IMR-90 (cell line): ENCODE measurements around the gene EBF3. TPM values are rescaled to one million over a fixed set of nuclear protein-coding genes. Genes with fewer than 3 reads are reported as not detected.

Source experiments
- ATAC-seq: fragments of 200-7000 bp; cut with Tn5 transposase; 2 replicates; pipeline ENCODE4 v1.9.1; 2020; ENCODE audit warnings: low read depth, mild to moderate bottlenecking, moderate library complexity
- BruUV-seq: library from RNA; stranded (reverse); fragments of 400-500 nt; replicated peaks from 2 replicates; lab custom pipeline; 2021; lab: Mats Ljungman, UMichigan
- CTCF ChIA-PET: fragments of 300-600 bp; formaldehyde crosslinking; extraction: SDS; loops from one replicate; lab custom pipeline; 2021; ENCODE audit warnings: antibody characterized with exemption; lab: Yijun Ruan, JAX
- POLR2A ChIA-PET: fragments of 300-600 bp; sonication (Branson Sonifier 250); formaldehyde crosslinking; loops from one replicate; lab custom pipeline; 2022; ENCODE audit warnings: antibody characterized with exemption; ENCODE audit not compliant: unreplicated experiment; lab: Charles Lee
- DNase-seq: peaks from one replicate; pipeline ENCODE4 v3.0.0; 2013
- H2AFZ ChIP-seq: replicated peaks from 2 replicates; pipeline ENCODE3; 2013; ENCODE audit warnings: low read length, mild to moderate bottlenecking; ENCODE audit not compliant: poor library complexity
- H2AK5ac ChIP-seq: 2 replicates; pipeline ENCODE4 v1.6.1; 2013; ENCODE audit warnings: low read depth, low read length, inconsistent platforms
- H2AK9ac ChIP-seq: replicated peaks from 2 replicates; pipeline ENCODE3; 2013; ENCODE audit warnings: mild to moderate bottlenecking, low read depth, low read length, moderate library complexity; ENCODE audit not compliant: poor library complexity
- H2BK120ac ChIP-seq: 2 replicates; pipeline ENCODE4 v1.6.1; 2013; ENCODE audit warnings: low read depth, low read length, inconsistent platforms
- H2BK15ac ChIP-seq: 3 replicates; pipeline ENCODE4 v1.6.1; 2013; ENCODE audit warnings: low read depth, low read length, inconsistent platforms
- H2BK20ac ChIP-seq: 2 replicates; pipeline ENCODE4 v1.6.1; 2013; ENCODE audit warnings: low read depth, mild to moderate bottlenecking, inconsistent platforms, low read length, moderate library complexity
- H2BK5ac ChIP-seq: 2 replicates; pipeline ENCODE4 v1.6.1; 2013; ENCODE audit warnings: mild to moderate bottlenecking, low read depth, low read length, inconsistent platforms; ENCODE audit not compliant: poor library complexity, severe bottlenecking
- H3K14ac ChIP-seq: replicated peaks from 2 replicates; pipeline ENCODE4 v1.6.1; 2013; ENCODE audit warnings: low read depth, low read length, inconsistent platforms
- H3K18ac ChIP-seq: 2 replicates; pipeline ENCODE4 v1.6.1; 2013; ENCODE audit warnings: low read depth, low read length, control low read depth
- H3K23ac ChIP-seq: 2 replicates; pipeline ENCODE4 v1.6.1; 2013; ENCODE audit warnings: low read depth, low read length, inconsistent platforms
- H3K27ac ChIP-seq: 2 replicates; pipeline ENCODE4 v1.5.1; 2013; ENCODE audit warnings: mild to moderate bottlenecking, control low read depth, low read length; ENCODE audit not compliant: insufficient read depth
- H3K27me3 ChIP-seq: 2 replicates; pipeline ENCODE4 v1.6.1; 2013; ENCODE audit warnings: low read length; ENCODE audit not compliant: control insufficient read depth, insufficient read depth
- H3K36me3 ChIP-seq: 2 replicates; pipeline ENCODE4 v1.6.1; 2013; ENCODE audit warnings: low read length, mixed read lengths; ENCODE audit not compliant: control insufficient read depth, insufficient read depth
- H3K4ac ChIP-seq: 2 replicates; pipeline ENCODE4 v1.6.1; 2013; ENCODE audit warnings: low read depth, low read length, inconsistent platforms
- H3K4me1 ChIP-seq: 2 replicates; pipeline ENCODE4 v1.6.1; 2013; ENCODE audit warnings: low read length, mixed read lengths; ENCODE audit not compliant: control insufficient read depth, insufficient read depth
- H3K4me2 ChIP-seq: 2 replicates; pipeline ENCODE4 v1.6.1; 2013; ENCODE audit warnings: low read depth, mild to moderate bottlenecking, control low read depth, low read length, moderate library complexity
- H3K4me3 ChIP-seq: 2 replicates; pipeline ENCODE4 v1.5.1; 2013; ENCODE audit warnings: low read depth, mild to moderate bottlenecking, control low read depth, low read length, moderate library complexity; ENCODE audit not compliant: insufficient read depth
- H3K56ac ChIP-seq: 2 replicates; pipeline ENCODE4 v1.6.1; 2013; ENCODE audit warnings: low read length, inconsistent platforms; ENCODE audit not compliant: insufficient read depth; ENCODE audit errors: extremely low read depth
- H3K79me1 ChIP-seq, 2 experiments: 2 replicates each; pipeline ENCODE4 v1.6.1; 2013; ENCODE audit warnings: low read length in 2 of 2, inconsistent platforms in 1 of 2, low read depth in 1 of 2
- H3K9ac ChIP-seq: 2 replicates; pipeline ENCODE4 v1.6.1; 2013; ENCODE audit warnings: low read depth, low read length, control low read depth
- H3K9me1 ChIP-seq: 2 replicates; pipeline ENCODE4 v1.6.1; 2013; ENCODE audit warnings: low read length, inconsistent platforms; ENCODE audit not compliant: insufficient read depth
- H3K9me3 ChIP-seq: 2 replicates; pipeline ENCODE4 v1.6.1; 2013; ENCODE audit warnings: low read length; ENCODE audit not compliant: control insufficient read depth, insufficient read depth
- H4K20me1 ChIP-seq: 2 replicates; pipeline ENCODE4 v1.6.1; 2013; ENCODE audit warnings: low read length, inconsistent platforms; ENCODE audit not compliant: insufficient read depth
- H4K5ac ChIP-seq: 2 replicates; pipeline ENCODE4 v1.6.1; 2013; ENCODE audit warnings: mild to moderate bottlenecking, low read depth, low read length, control low read depth
- H4K8ac ChIP-seq, 2 experiments: 2 replicates each; pipeline ENCODE4 v1.6.1; 2013; ENCODE audit warnings: low read depth in 2 of 2, low read length in 2 of 2, control low read depth in 1 of 2, inconsistent platforms in 1 of 2
- H4K91ac ChIP-seq: 2 replicates; pipeline ENCODE4 v1.6.1; 2013; ENCODE audit warnings: low read depth, low read length, inconsistent platforms; ENCODE audit not compliant: insufficient read depth
- BHLHE40 ChIP-seq: fragments of 150-350 bp; IDR thresholded peaks from 2 replicates; pipeline ENCODE4 v1.6.1; 2016; ENCODE audit warnings: mild to moderate bottlenecking, low read depth, low read length
- CEBPB ChIP-seq: IDR thresholded peaks from 2 replicates; pipeline ENCODE4 v1.6.1; 2012; ENCODE audit warnings: low read depth, low read length, improper control_type of control experiment
- CHD1 ChIP-seq: IDR thresholded peaks from 2 replicates; pipeline ENCODE4 v1.6.1; 2012; ENCODE audit warnings: low read depth, low read length, improper control_type of control experiment
- FOS ChIP-seq: fragments of 150-350 bp; IDR thresholded peaks from 2 replicates; pipeline ENCODE4 v1.6.1; 2016; ENCODE audit warnings: low read depth, low read length
- MAFK ChIP-seq: IDR thresholded peaks from 2 replicates; pipeline ENCODE4 v1.6.1; 2012; ENCODE audit warnings: low read depth, low read length, improper control_type of control experiment
- MAZ ChIP-seq: IDR thresholded peaks from 2 replicates; pipeline ENCODE4 v1.6.1; 2012; ENCODE audit warnings: low read depth, mild to moderate bottlenecking, low read length, improper control_type of control experiment, moderate library complexity, borderline replicate concordance
- MXI1 ChIP-seq: IDR thresholded peaks from 2 replicates; pipeline ENCODE4 v1.6.1; 2012; ENCODE audit warnings: low read depth, mild to moderate bottlenecking, low read length, moderate library complexity, borderline replicate concordance
- NFE2L2 ChIP-seq: fragments of 150-350 bp; IDR thresholded peaks from 2 replicates; pipeline ENCODE4 v1.6.1; 2016; ENCODE audit warnings: low read depth, mild to moderate bottlenecking, low read length
- POLR2A ChIP-seq: IDR thresholded peaks from 2 replicates; pipeline ENCODE4 v1.6.1; 2012; ENCODE audit warnings: mild to moderate bottlenecking, low read depth, low read length
- RAD21 ChIP-seq: IDR thresholded peaks from 2 replicates; pipeline ENCODE4 v1.6.1; 2012; ENCODE audit warnings: low read length, improper control_type of control experiment
- RCOR1 ChIP-seq: IDR thresholded peaks from 2 replicates; pipeline ENCODE4 v1.6.1; 2012; ENCODE audit warnings: mild to moderate bottlenecking, low read length, improper control_type of control experiment; ENCODE audit not compliant: insufficient replicate concordance
- RFX5 ChIP-seq: IDR thresholded peaks from 2 replicates; pipeline ENCODE4 v1.8.0; 2012; ENCODE audit warnings: low read depth, mild to moderate bottlenecking, low read length, moderate library complexity
- SMC3 ChIP-seq: fragments of 150-350 bp; IDR thresholded peaks from 2 replicates; pipeline ENCODE4 v1.6.1; 2016; ENCODE audit warnings: low read depth, mild to moderate bottlenecking, antibody characterized with exemption, low read length, moderate library complexity
- WGBS, 2 experiments: methylation state at CpG; one replicate each; pipeline versions ENCODE4 v1.1.5 to v1.1.7; 2013; ENCODE audit warnings: missing lambda C conversion rate in 2 of 2; ENCODE audit not compliant: insufficient read length in 1 of 2; ENCODE audit errors: extremely low coverage in 2 of 2; 5-methylcytosine and 5-hydroxymethylcytosine counted together
- dilution Hi-C: fragments of 300-500 bp; cut with HindIII; formaldehyde crosslinking; loops from one replicate; pipeline ENCODE4 v1.14.3; 2018; ENCODE audit warnings: low sequenced_read_pairs; ENCODE audit not compliant: unreplicated experiment
- in situ Hi-C: fragments of 300-500 bp; cut with MboI; formaldehyde crosslinking; loops from 3 replicates; pipeline ENCODE4 v1.14.3; 2019; ENCODE audit warnings: low sequenced_read_pairs, inconsistent platforms, mixed read lengths
- intact Hi-C: fragments of 100-400 bp; cut with micrococcal nuclease; formaldehyde crosslinking; loops from 2 replicates; pipeline ENCODE4 v1.10.0; 2022
- polyA plus RNA-seq, 3 experiments: library from polyadenylated mRNA; depleted of rRNA; stranded (reverse); fragments of >200 nt; gene quantifications; 2 replicates each; pipeline ENCODE4 v1.2.3, GENCODE V29; 2012; ENCODE audit warnings: low replicate concordance in 1 of 3
- total RNA-seq: library from RNA; depleted of rRNA; stranded (reverse); fragments of >200 nt; gene quantifications from 2 replicates; pipeline ENCODE4 v1.2.3, GENCODE V29; 2012
- TF ChIP-seq, protein P1 (sequence below): fragments of 150-350 bp; IDR thresholded peaks from 2 replicates; pipeline ENCODE4 v1.6.1; 2017; ENCODE audit warnings: mild to moderate bottlenecking, antibody characterized with exemption, low read length, low read depth
- TF ChIP-seq, protein P2 (sequence below): fragments of 150-350 bp; IDR thresholded peaks from 2 replicates; pipeline ENCODE4 v1.6.1; 2016; ENCODE audit warnings: low read depth, mild to moderate bottlenecking, low read length, moderate library complexity, borderline replicate concordance
- TF ChIP-seq, protein P3 (sequence below): conservative IDR thresholded peaks from 2 replicates; pipeline ENCODE4 v1.5.1; 2012; ENCODE audit warnings: mild to moderate bottlenecking, low read depth, low read length, improper control_type of control experiment

Gene EBF3
- total and polyA plus RNA-seq, 2 of the 4 experiments (the other 2 are of a cell fraction) = 0.36 to 0.70 TPM

DNA sequence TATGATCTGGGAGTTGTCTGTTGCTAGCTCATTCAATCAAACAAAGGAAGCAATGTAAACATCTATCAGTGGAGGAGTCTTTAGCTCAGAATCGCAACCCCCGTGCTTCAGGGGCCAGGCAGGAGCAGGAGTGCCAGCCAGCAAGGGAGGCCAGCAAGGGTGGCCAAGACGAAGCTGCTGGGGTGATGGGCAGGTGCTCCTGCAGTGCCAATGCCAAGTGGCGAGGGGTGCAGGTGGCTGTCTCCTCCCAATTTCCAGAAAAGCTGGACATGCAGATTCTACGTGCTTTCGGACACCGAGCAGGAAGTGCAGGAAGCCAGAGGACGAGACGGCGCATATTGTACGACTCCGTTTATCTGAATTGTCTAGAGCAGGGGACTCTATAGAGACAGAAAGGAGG, 48.1 kb upstream of the EBF3 start:
- Histone ChIP-seq H3K4me3 (no peak overlapping the region), H3K18ac (no peak overlapping the region), H3K56ac (no peak overlapping the region), H2BK120ac (no peak overlapping the region), H4K20me1 (no peaks in the 10 kb centered on the region), H4K8ac (no peak overlapping the region), H3K4ac (no peak overlapping the region), H3K9ac (no peak overlapping the region), H3K79me1 (no peaks in the 10 kb centered on the region), H4K91ac (no peak overlapping the region), H2AK5ac (no peak overlapping the region), H2AFZ (no peak overlapping the region), H3K9me3 (no peaks in the 10 kb centered on the region; the same call in 1 of the 2 replicates), H3K4me2 (no peak overlapping the region), H3K9me1 (no peaks in the 10 kb centered on the region), H2BK20ac (no peak overlapping the region), H3K23ac (no peak overlapping the region), H2BK15ac (no peak overlapping the region), H4K5ac (no peak overlapping the region), H3K36me3 (no peaks in the 10 kb centered on the region), H2BK5ac (no peak overlapping the region), H3K14ac (no peak overlapping the region), H2AK9ac (no peak overlapping the region), H3K27ac (no peak overlapping the region), H3K4me1 (no peaks in the 10 kb centered on the region), H3K27me3 (no peaks in the 10 kb centered on the region)
- in situ Hi-C loops (no loop called here), dilution Hi-C loops (no loop called here), intact Hi-C loops (no loop called here)
- ChIA-PET POLR2A (no interaction called here), CTCF (no interaction called here)
- WGBS, 2 experiments = 59% methylated on average over 10 of the region's 12 CpGs; no CpG with 5 or more reads in 1 of the 2 experiments
- no TSS peak for BruUV-seq
- TF ChIP-seq MAFK (no peak), FOS (no peak), RCOR1 (no peak), POLR2A (no peak), CEBPB (no peak), RAD21 (no peak), MAZ (no peak), RFX5 (no peak), SMC3 (no peak), CHD1 (no peak), NFE2L2 (no peak), MXI1 (no peak), BHLHE40 (no peak)
- TF ChIP-seq, protein P1, sequence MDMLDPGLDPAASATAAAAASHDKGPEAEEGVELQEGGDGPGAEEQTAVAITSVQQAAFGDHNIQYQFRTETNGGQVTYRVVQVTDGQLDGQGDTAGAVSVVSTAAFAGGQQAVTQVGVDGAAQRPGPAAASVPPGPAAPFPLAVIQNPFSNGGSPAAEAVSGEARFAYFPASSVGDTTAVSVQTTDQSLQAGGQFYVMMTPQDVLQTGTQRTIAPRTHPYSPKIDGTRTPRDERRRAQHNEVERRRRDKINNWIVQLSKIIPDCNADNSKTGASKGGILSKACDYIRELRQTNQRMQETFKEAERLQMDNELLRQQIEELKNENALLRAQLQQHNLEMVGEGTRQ = no peak
- TF ChIP-seq, protein P2, sequence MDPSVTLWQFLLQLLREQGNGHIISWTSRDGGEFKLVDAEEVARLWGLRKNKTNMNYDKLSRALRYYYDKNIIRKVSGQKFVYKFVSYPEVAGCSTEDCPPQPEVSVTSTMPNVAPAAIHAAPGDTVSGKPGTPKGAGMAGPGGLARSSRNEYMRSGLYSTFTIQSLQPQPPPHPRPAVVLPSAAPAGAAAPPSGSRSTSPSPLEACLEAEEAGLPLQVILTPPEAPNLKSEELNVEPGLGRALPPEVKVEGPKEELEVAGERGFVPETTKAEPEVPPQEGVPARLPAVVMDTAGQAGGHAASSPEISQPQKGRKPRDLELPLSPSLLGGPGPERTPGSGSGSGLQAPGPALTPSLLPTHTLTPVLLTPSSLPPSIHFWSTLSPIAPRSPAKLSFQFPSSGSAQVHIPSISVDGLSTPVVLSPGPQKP = no peak
- TF ChIP-seq, protein P3, sequence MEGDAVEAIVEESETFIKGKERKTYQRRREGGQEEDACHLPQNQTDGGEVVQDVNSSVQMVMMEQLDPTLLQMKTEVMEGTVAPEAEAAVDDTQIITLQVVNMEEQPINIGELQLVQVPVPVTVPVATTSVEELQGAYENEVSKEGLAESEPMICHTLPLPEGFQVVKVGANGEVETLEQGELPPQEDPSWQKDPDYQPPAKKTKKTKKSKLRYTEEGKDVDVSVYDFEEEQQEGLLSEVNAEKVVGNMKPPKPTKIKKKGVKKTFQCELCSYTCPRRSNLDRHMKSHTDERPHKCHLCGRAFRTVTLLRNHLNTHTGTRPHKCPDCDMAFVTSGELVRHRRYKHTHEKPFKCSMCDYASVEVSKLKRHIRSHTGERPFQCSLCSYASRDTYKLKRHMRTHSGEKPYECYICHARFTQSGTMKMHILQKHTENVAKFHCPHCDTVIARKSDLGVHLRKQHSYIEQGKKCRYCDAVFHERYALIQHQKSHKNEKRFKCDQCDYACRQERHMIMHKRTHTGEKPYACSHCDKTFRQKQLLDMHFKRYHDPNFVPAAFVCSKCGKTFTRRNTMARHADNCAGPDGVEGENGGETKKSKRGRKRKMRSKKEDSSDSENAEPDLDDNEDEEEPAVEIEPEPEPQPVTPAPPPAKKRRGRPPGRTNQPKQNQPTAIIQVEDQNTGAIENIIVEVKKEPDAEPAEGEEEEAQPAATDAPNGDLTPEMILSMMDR = no peak
- DNase-seq (no peak), ATAC-seq (no peak)
